Measurements from ENCODE around the gene CYP46A1. TPM values are rescaled to one million over a fixed set of nuclear protein-coding genes. Genes with fewer than 3 reads are reported as not detected.

CYP46A1 gene
- polyA plus RNA-seq, 3 donors: 1.5 to 4.6 (median 2.0) TPM

- no peak for DNase-seq (ENCODE audit: extremely low read depth in 1 of 11, low read depth in 9 of 11, low spot score in 4 of 11)
Measured at GRCh38 chr14:99733540-99734405, 49.7 kb downstream of the CYP46A1 start.

DNA sequence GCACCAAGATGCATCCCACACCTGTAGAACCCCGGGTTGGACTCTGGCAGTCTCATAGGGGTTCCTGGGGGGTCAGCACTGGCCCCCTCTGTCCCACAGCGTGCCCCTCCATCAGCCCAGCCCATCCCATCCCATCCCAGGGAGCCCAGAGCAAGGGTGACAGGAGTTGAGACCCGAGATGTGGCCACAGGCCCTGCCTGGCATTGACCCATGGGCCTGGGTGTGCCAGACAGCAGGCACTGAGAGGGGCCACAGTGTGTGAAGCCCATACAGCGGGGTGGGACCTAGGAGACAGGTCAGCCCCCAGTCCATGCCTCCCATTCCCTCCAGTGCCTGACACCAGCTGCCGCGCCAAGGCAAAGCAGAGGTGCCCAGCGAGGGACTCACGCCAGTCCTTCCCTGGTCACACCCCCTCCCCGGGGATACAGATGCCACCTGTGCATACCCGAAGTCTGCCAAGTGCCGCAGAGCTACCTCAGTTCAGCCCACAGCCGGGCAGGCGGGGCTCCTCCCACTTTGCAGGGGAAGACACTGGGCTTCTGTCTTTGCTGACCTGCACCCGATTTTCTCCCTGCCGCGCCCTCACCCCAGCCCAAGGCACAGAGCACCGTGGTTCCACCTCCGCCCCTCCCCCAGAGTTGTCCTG is 50.4 kb downstream of the CYP46A1 start:
- DNase-seq (ENCODE audit: extremely low read depth in 1 of 11, low read depth in 9 of 11, low spot score in 4 of 11): no peak

DNA sequence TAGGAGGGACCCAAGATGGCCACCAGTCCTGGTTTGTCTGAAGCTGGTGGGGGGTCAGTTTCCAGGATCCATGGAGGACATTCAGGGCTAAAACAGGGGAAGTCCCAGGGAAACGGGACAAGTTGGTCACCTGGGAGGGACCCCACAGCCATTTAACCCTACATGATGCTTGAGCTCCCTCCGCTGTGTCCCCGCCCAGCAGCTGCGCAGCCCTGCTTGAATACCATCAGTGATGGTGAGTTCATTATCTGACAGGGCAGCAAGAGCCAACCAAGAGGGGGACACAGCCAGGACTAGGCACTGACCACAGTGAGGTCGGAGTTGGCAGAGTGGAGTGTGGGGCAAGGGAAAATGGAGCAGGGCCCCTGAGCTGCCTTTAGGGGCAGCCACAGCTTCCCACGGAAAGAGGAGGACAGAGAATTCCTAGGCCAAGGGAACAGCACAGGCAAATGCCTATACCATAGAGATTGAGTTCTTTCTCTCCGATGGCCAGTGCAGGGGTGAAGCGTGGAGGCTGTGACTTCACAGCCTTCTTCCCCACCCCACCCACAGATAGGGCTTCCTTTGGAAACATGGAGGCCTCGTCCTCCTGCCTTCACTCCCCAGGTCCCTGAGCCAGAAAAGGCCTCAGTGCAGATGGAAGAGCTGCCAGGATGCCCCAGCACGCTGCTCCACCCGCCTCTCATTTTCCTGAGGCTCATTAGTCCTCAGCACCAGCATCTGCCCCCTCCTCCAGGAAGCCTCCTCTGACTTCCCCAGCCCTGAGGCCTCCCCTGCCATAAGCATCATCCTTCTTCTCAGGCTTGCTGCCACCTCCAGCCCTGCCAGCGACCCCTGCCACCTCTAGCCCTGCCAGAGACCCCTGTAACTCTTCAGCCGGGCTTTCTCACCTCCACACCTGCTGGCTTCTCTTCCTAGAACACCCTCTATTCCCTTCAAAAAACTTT is 51.4 kb downstream of the CYP46A1 start:
- DNase-seq (ENCODE audit: extremely low read depth in 1 of 11, low read depth in 9 of 11, low spot score in 4 of 11): no peak

GRCh38 chr14:99736603-99737371 is 52.7 kb downstream of the CYP46A1 start:
- DNase-seq (ENCODE audit: extremely low read depth in 1 of 11, low read depth in 9 of 11, low spot score in 4 of 11): no peak

- no peak for DNase-seq (ENCODE audit: extremely low read depth in 1 of 11, low read depth in 9 of 11, low spot score in 4 of 11)
Measured at GRCh38 chr14:99737451-99737951, 53.4 kb downstream of the CYP46A1 start.

DNA sequence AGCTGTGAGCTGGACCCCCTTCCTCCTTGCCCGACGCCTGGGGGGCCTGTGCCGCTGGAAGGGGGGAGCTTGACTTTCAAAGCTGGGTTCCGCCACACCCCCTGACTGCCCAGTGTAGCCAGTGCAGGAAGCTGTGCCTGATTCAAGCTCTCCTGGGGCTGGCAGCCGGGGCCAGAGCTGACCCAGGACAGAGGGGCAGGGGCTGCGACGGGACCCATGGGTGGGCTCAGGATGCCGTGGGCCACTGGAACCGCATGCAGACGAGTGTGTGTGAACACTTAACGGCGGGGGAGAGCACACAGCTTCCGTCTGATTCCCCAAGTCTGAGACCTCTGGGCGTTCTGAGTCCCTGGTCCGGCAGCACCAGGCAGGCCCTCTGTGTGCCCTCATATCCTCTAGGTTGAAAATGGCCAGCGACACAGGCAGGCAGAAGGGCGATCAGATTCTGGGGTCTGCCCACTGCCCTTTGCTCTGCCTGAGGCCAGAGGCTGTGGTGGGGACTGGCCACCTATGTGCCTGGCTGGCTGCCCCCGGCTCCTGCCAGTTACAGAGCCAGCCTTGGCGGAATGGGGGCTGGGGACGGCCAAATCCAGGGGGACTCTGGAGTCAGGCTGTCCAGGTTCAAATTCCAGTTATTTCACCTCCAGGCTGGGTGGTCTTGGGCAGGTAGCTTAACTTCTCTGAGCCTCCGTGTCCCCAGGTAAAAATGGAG is 54.0 kb downstream of the CYP46A1 start:
- DNase-seq (ENCODE audit: extremely low read depth in 1 of 11, low read depth in 9 of 11, low spot score in 4 of 11): no peak

DNA sequence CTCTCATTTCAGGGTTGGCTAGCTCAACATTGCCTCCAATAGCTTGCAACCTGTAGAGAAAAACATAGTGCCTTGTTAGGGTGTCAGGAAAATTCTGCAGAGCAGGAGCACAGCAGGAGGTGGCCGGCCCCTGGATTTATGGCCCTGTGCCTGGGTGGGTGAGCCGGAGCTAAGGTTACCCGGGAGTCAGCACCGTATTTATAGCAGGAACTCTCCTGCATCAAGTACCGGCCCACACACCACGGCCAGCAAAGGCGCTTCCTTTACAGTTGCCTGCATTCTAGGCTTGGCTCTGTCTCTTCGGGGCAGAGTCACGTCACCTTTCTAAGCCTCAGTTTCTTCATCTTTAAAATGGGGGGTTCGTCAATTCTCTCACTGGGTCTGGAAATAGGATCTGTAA is 56.3 kb downstream of the CYP46A1 start:
- peak in 1 of 11 donors; percentile 61 for DNase-seq (ENCODE audit: extremely low read depth in 1 of 11, low read depth in 9 of 11, low spot score in 4 of 11)

GRCh38 chr14:99741227-99741976 is 57.3 kb downstream of the CYP46A1 start:
- no peak for DNase-seq (ENCODE audit: extremely low read depth in 1 of 11, low read depth in 9 of 11, low spot score in 4 of 11)

GRCh38 chr14:99742074-99742473 is 58.0 kb downstream of the CYP46A1 start:
- DNase-seq (ENCODE audit: extremely low read depth in 1 of 11, low read depth in 9 of 11, low spot score in 4 of 11): no peak

GRCh38 chr14:99742509-99743487 is 58.7 kb downstream of the CYP46A1 start:
- no peak for DNase-seq (ENCODE audit: extremely low read depth in 1 of 11, low read depth in 9 of 11, low spot score in 4 of 11)

- DNase-seq (ENCODE audit: extremely low read depth in 1 of 11, low read depth in 9 of 11, low spot score in 4 of 11): no peak
Measured at GRCh38 chr14:99744199-99744872, 60.2 kb downstream of the CYP46A1 start.

GRCh38 chr14:99744873-99745224 is 60.8 kb downstream of the CYP46A1 start:
- DNase-seq (ENCODE audit: extremely low read depth in 1 of 11, low read depth in 9 of 11, low spot score in 4 of 11): no peak

DNA sequence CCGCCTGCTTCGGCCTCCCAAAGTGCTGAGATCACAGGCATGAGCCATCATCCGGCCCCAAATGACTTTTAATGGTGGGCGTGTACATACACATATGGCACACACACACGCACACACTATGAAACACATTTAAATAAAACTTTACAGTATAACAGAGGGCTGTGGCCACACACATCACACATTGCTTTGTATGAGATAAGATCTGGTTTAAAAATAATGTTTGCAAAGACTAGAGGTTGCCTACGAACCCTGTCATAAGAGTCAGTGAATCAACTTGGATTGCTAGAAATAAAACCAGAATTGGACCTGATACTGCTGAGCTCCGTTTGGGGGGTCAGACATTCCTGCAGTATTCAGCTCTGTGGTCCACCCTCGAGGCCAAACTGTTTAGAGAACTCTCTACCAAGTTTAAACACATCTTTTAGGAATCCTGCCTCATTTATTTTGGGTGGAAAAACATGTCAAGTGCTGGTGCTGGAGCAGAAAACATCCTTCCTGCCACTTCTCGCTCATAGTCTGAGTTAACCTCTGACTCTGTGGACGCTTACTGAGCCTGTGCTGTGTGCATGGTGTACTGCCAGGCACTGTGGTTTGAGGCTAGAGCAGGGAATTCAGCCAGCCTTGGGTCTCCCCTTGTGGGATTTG is 61.3 kb downstream of the CYP46A1 start:
- no peak for DNase-seq (ENCODE audit: extremely low read depth in 1 of 11, low read depth in 9 of 11, low spot score in 4 of 11)

GRCh38 chr14:99747167-99747566 is 63.1 kb downstream of the CYP46A1 start:
- DNase-seq (ENCODE audit: extremely low read depth in 1 of 11, low read depth in 9 of 11, low spot score in 4 of 11): no peak

Data from renal cortex interstitium (tissue), 11 donors.